Measurements from ENCODE around the gene LCNL1.

DNA sequence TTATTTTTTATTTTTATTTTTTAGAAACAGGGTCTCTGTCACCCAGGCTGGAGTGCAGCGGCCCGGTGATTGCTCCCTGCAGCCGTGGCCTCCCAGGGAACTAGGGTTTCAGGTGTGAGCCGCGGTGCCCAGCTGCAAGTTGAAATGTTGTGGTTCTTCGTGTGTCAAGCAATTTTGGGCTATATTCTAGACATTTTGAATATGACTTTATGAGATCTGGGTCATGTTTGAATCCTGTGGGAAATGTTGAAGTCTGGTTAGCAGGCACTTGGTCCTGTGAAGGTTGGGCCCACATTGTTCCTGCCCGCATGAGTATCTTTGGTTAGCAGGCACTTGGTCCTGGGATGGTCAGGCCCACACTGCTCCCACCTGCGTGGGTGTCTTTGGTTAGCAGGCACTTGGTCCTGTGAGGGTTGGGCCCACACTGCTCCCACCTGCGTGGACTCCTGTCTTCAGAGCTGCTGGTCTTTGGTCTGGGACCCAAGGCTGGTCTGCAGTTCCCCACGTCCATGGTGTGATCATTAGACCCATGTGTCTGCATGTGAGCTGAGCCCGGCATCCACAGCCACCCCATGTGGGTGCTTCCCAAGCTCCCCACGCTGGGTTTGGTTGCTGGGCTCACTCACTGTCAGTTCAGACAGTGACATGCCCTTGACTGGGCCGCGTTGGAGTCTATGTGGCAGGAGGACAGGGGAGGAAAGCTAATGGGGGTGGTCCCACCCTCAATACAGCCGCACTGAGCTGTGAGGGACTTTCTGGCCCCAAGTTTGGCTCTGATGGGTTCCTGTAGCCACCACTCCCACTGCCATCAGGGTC is 45.4 kb upstream of the LCNL1 start:
- no peak for TF ChIP-seq POLR2A (IDR thresholded peaks at IDR 0.05)
- no peak for TF ChIP-seq CTCF (IDR thresholded peaks at IDR 0.05)

Data from lower leg skin (tissue), 3 donors.